PFSK-1 (cell line): ENCODE measurements around the gene BPHL.

Experiments used
- FOXP2 ChIP-seq: optimal IDR thresholded peaks from 2 replicates; pipeline ENCODE3; 2011; ENCODE audit warnings: borderline replicate concordance, control low read depth, inconsistent platforms; ENCODE audit not compliant: insufficient read depth; ENCODE audit errors: extremely low read length, extremely low read depth
- POLR2AphosphoS5 ChIP-seq: IDR thresholded peaks from 2 replicates; pipeline ENCODE4 v1.6.1; 2012; ENCODE audit warnings: low read depth, mild to moderate bottlenecking, control low read depth, low read length, moderate library complexity
- SIN3A ChIP-seq: IDR thresholded peaks from 2 replicates; pipeline ENCODE4 v1.6.1; 2012; ENCODE audit warnings: mild to moderate bottlenecking, low read length, moderate library complexity, borderline replicate concordance; ENCODE audit not compliant: insufficient read depth
- TAF1 ChIP-seq: IDR thresholded peaks from 2 replicates; pipeline ENCODE4 v1.6.1; 2012; ENCODE audit warnings: low read length, control low read depth, borderline replicate concordance; ENCODE audit not compliant: insufficient read depth
- TF ChIP-seq, protein P1 (sequence below), 2 experiments: IDR thresholded peaks; 2 replicates each; pipeline versions ENCODE4 v1.6.1 to v1.8.0; 2011 to 2012; ENCODE audit warnings: low read depth in 2 of 2, low read length in 2 of 2, control low read depth in 1 of 2, inconsistent platforms in 1 of 2, mild to moderate bottlenecking in 1 of 2, moderate library complexity in 1 of 2; ENCODE audit not compliant: insufficient read depth in 1 of 2

Gene BPHL

DNA sequence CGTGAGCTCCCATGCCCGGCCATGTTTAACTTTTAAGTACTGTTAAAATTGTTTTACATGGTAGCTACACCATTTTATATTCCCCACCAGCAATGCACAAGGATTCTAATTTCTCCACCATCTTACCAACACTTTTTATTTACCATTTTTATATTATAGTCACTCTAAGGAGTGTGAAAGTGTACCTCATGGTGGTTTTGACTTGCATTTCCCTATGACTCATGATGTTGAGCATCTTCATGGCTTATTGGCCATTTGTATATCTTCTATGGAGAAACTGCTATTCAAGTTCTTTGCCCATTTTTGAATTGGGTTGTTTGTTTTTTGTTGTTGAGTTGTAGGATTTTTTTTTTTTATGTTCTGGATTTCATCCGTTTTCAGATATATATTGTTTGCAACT is 15.6 kb upstream of the BPHL start:
- TF ChIP-seq POLR2AphosphoS5 (no peak), TAF1 (no peak), SIN3A (no peak), FOXP2 (no peak)
- TF ChIP-seq, protein P1, sequence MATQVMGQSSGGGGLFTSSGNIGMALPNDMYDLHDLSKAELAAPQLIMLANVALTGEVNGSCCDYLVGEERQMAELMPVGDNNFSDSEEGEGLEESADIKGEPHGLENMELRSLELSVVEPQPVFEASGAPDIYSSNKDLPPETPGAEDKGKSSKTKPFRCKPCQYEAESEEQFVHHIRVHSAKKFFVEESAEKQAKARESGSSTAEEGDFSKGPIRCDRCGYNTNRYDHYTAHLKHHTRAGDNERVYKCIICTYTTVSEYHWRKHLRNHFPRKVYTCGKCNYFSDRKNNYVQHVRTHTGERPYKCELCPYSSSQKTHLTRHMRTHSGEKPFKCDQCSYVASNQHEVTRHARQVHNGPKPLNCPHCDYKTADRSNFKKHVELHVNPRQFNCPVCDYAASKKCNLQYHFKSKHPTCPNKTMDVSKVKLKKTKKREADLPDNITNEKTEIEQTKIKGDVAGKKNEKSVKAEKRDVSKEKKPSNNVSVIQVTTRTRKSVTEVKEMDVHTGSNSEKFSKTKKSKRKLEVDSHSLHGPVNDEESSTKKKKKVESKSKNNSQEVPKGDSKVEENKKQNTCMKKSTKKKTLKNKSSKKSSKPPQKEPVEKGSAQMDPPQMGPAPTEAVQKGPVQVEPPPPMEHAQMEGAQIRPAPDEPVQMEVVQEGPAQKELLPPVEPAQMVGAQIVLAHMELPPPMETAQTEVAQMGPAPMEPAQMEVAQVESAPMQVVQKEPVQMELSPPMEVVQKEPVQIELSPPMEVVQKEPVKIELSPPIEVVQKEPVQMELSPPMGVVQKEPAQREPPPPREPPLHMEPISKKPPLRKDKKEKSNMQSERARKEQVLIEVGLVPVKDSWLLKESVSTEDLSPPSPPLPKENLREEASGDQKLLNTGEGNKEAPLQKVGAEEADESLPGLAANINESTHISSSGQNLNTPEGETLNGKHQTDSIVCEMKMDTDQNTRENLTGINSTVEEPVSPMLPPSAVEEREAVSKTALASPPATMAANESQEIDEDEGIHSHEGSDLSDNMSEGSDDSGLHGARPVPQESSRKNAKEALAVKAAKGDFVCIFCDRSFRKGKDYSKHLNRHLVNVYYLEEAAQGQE (IDR thresholded peaks at IDR 0.05; ENCODE audit: insufficient read depth in 1 of 2, low read depth in 2 of 2, low read length in 2 of 2): no peak

DNA sequence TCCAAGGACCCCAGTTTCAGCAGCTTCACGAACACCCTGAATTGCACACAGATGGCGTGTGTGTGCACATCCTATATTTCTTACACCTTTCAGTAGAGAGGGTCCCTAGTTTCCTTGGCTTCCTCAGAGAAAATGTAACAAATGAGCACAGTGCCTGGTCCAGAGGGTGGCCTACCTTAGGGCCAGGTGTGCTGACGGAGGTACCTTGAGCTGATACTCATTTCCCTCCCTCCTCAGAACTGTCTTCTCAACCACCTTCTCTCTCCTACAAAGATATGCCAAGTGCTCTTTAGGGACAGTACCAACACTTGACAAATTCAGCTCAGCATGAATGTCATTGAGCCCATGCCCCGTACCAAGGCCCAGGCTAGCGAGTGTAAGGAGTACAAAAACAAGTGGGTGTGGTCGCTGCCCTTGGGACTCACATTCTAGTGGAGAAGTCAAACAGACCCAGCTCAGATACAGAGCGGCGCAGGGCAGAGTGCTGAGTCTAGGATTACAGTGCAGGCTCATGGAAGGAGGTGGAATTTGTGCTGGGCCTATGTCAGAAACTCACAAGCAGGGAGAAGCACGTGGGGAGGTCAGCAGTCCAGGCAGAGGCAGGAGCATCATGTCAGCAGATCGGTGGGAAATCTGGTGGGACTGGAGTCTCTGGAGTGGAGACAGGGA is 9.6 kb upstream of the BPHL start:
- no peak for TF ChIP-seq TAF1
- no peak for TF ChIP-seq SIN3A
- TF ChIP-seq FOXP2: no peak
- TF ChIP-seq POLR2AphosphoS5: no peak
- TF ChIP-seq, protein P1 (IDR thresholded peaks at IDR 0.05; ENCODE audit: insufficient read depth in 1 of 2, low read depth in 2 of 2, low read length in 2 of 2): no peak

DNA sequence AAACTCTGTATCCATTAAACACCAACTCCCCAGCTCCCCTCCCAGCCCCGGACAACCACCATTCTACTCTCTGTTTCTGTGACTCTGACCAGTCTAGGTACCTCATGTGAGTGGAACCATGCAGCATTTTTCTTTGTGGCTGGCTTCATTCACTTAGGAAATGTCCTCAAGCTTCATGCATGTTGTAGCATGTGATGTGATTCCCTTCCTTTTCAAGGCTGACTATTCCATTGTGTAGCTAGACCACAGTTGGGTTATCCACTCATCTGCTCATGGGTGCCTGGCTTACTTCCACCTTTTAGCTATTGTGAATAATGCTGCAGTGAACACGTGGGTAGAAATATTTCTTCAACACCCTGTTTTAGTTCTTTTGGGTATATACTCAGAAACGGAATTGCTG is 8.8 kb upstream of the BPHL start:
- TF ChIP-seq POLR2AphosphoS5: no peak
- TF ChIP-seq, protein P1 (IDR thresholded peaks at IDR 0.05; ENCODE audit: insufficient read depth in 1 of 2, low read depth in 2 of 2, low read length in 2 of 2): no peak
- TF ChIP-seq SIN3A: no peak
- TF ChIP-seq FOXP2: no peak
- TF ChIP-seq TAF1: no peak

DNA sequence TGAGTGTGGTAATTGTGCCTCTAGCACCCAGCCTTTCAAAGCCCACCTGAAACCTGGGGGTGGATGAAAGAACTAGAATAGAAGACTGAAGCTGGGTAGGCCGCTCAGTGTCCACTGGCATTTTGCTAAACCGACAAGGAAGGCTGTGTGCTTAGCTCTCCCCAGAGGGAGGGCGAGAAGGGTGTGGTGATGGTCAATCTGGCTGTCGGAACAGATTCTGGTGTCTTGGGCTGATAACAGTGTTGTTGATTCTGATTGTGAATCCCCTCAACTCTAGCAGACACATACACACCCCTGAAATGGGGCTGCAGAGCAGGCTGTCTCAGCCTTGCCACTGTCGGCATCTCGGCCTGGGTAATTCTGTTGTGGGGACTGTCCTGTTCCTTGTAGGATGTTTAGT is 4.1 kb upstream of the BPHL start:
- TF ChIP-seq FOXP2: no peak
- no peak for TF ChIP-seq POLR2AphosphoS5
- TF ChIP-seq, protein P1 (IDR thresholded peaks at IDR 0.05; ENCODE audit: insufficient read depth in 1 of 2, low read depth in 2 of 2, low read length in 2 of 2): no peak
- TF ChIP-seq SIN3A: no peak
- no peak for TF ChIP-seq TAF1
